K562 (cell line): ENCODE data around the gene AKIRIN1. TPM values are rescaled to one million over a fixed set of nuclear protein-coding genes. Genes with fewer than 3 reads are reported as not detected.

ENCODE experiments used
- ATAC-seq: fragments of 200-7000 bp; cut with Tn5 transposase; 3 replicates; pipeline ENCODE4 v1.9.1; 2020; ENCODE audit warnings: moderate library complexity
- BruUV-seq: library from RNA; stranded (reverse); fragments of 400-500 nt; replicated peaks from 2 replicates; lab custom pipeline; 2021; lab: Mats Ljungman, UMichigan
- CTCF ChIA-PET: fragments of 300-600 bp; formaldehyde crosslinking; extraction: SDS; loops from one replicate; lab custom pipeline; 2021; ENCODE audit warnings: low intra/inter-chr PET ratio; lab: Yijun Ruan, JAX
- POLR2A ChIA-PET: fragments of 300-600, 350-650 bp; sonication (Branson Sonifier 250); formaldehyde crosslinking; extraction: SDS; loops from one replicate; lab custom pipeline; 2021; ENCODE audit warnings: antibody characterized with exemption, inconsistent platforms; lab: Yijun Ruan, JAX
- DNase-seq, 4 experiments: peaks; one replicate each; pipeline versions ENCODE4 v3.0.0 to v3.0.0-alpha.2; 2011 to 2018; ENCODE audit warnings: low spot score in 3 of 4, mixed read lengths in 3 of 4; ENCODE audit errors: extremely low read depth in 1 of 4
- FAIRE-seq: peaks from 2 replicates; lab custom pipeline; 2011; peaks lifted over from hg19 to GRCh38; lab: Jason Lieb, UNC
- H2AFZ ChIP-seq: 2 replicates; pipeline ENCODE4 v1.6.0; 2011; ENCODE audit warnings: low read depth, low read length, control low read depth, inconsistent platforms
- H3K27ac ChIP-seq: fragments of 200-600 bp; 3 replicates; pipeline ENCODE4 v1.8.0; 2011; ENCODE audit warnings: low read depth, mild to moderate bottlenecking, control low read depth, inconsistent platforms, low read length, moderate library complexity, mixed read lengths; ENCODE audit errors: extremely low read depth
- H3K27me3 ChIP-seq, 2 experiments: fragments of 300-600 bp in 1 of 2; 2 replicates in 1 of 2; 3 replicates in 1 of 2; pipeline versions ENCODE4 v1.6.0 to v1.8.0; 2011; ENCODE audit warnings: inconsistent platforms in 2 of 2, low read length in 2 of 2, mild to moderate bottlenecking in 1 of 2, mixed read lengths in 1 of 2, moderate library complexity in 1 of 2; ENCODE audit not compliant: control insufficient read depth in 2 of 2, insufficient read depth in 2 of 2
- H3K36me3 ChIP-seq: fragments of 300-600 bp; 3 replicates; pipeline ENCODE4 v1.8.0; 2011; ENCODE audit warnings: mild to moderate bottlenecking, low read length, inconsistent platforms; ENCODE audit not compliant: control insufficient read depth, insufficient read depth
- H3K4me1 ChIP-seq, 2 experiments: fragments of 200-600 bp in 1 of 2; replicated peaks in 1 of 2; 2 replicates in 1 of 2; 3 replicates in 1 of 2; pipeline versions ENCODE4 v1.5.1 to v1.8.0; 2011; ENCODE audit warnings: inconsistent platforms in 2 of 2, low read length in 2 of 2, mild to moderate bottlenecking in 1 of 2, mixed read lengths in 1 of 2, moderate library complexity in 1 of 2; ENCODE audit not compliant: control insufficient read depth in 2 of 2, insufficient read depth in 2 of 2
- H3K4me2 ChIP-seq: 2 replicates; pipeline ENCODE4 v1.6.1; 2011; ENCODE audit warnings: low read length, control low read depth, inconsistent platforms, mixed read lengths; ENCODE audit not compliant: insufficient read depth
- H3K4me3 ChIP-seq: fragments of 200-600 bp; sonication (generic), shearing (Covaris generic); 2 replicates; pipeline ENCODE4 v1.5.1; 2016; ENCODE audit warnings: control low read depth, inconsistent platforms
- H3K79me2 ChIP-seq: fragments of 200-600 bp; 3 replicates; pipeline ENCODE4 v1.8.0; 2011; ENCODE audit warnings: low read length, inconsistent platforms; ENCODE audit not compliant: control insufficient read depth, insufficient read depth
- H3K9ac ChIP-seq, 2 experiments: 2 replicates each; pipeline versions ENCODE4 v1.6.0 to v1.6.1; 2011; ENCODE audit warnings: low read depth in 2 of 2, low read length in 2 of 2, control low read depth in 1 of 2, inconsistent platforms in 1 of 2, mild to moderate bottlenecking in 1 of 2, mixed read lengths in 1 of 2; ENCODE audit not compliant: insufficient read depth in 1 of 2
- H3K9me1 ChIP-seq: one replicate; pipeline ENCODE4 v1.6.0; 2011; ENCODE audit warnings: inconsistent platforms, mild to moderate bottlenecking, low read length, moderate library complexity; ENCODE audit not compliant: control insufficient read depth, insufficient read depth
- H3K9me3 ChIP-seq: replicated peaks from 2 replicates; pipeline ENCODE4 v1.5.1; 2011; ENCODE audit warnings: low read depth, low read length, inconsistent platforms; ENCODE audit not compliant: control insufficient read depth, insufficient read depth
- H4K20me1 ChIP-seq: replicated peaks from 2 replicates; pipeline ENCODE4 v1.6.1; 2011; ENCODE audit warnings: low read length, inconsistent platforms, mixed read lengths; ENCODE audit not compliant: control insufficient read depth, insufficient read depth
- ARID1B ChIP-seq: fragments of 450-650 bp; IDR thresholded peaks from 2 replicates; pipeline ENCODE4 v1.6.1; 2016; ENCODE audit warnings: antibody characterized with exemption, mild to moderate bottlenecking, inconsistent platforms
- CHCHD3 ChIP-seq: fragments of 250-450 bp; sonication (Bioruptor Pico); IDR thresholded peaks from 2 replicates; pipeline ENCODE4 v2.1.2; 2022; ENCODE audit warnings: mild to moderate bottlenecking
- CTBP1 ChIP-seq: fragments of 450-650 bp; IDR thresholded peaks from 2 replicates; pipeline ENCODE4 v1.6.1; 2016; ENCODE audit warnings: borderline replicate concordance
- EHMT2 ChIP-seq: fragments of 450-650 bp; IDR thresholded peaks from 2 replicates; pipeline ENCODE4 v1.6.1; 2018; ENCODE audit warnings: antibody characterized with exemption
- ETV1 ChIP-seq: fragments of 450-650 bp; conservative IDR thresholded peaks from 2 replicates; pipeline ENCODE4 v1.6.1; 2016; ENCODE audit warnings: missing genetic modification characterization, control low read depth, low read depth, missing compliant biosample characterization
- ETV6 ChIP-seq, 3 experiments: fragments of 150-350 bp in 1 of 3; sonication (generic) in 1 of 3; formaldehyde crosslinking in 1 of 3; IDR thresholded peaks; 2 replicates each; pipeline versions ENCODE4 v1.6.1 to v1.8.0; 2014 to 2022; ENCODE audit warnings: borderline replicate concordance in 2 of 3, low read depth in 2 of 3, antibody characterized with exemption in 1 of 3, low read length in 1 of 3, mild to moderate bottlenecking in 1 of 3, missing genetic modification reagents in 1 of 3
- FOS ChIP-seq: IDR thresholded peaks from 3 replicates; pipeline ENCODE4 v1.6.1; 2011; ENCODE audit not compliant: insufficient read length; ENCODE audit errors: extremely low read depth
- HDAC1 ChIP-seq, 2 experiments: fragments of 450-650 bp; IDR thresholded peaks; 2 replicates each; pipeline ENCODE4 v1.6.1; 2016 to 2017; ENCODE audit warnings: inconsistent platforms in 1 of 2, mild to moderate bottlenecking in 1 of 2, moderate library complexity in 1 of 2
- HDAC8 ChIP-seq: fragments of 450-650 bp; IDR thresholded peaks from 2 replicates; pipeline ENCODE4 v1.6.1; 2016; ENCODE audit warnings: mild to moderate bottlenecking, missing genetic modification characterization, moderate library complexity, missing compliant biosample characterization
- HIVEP1 ChIP-seq: fragments of 250-450 bp; sonication (Bioruptor Pico); IDR thresholded peaks from 2 replicates; pipeline ENCODE4 v1.4.0; 2020; ENCODE audit warnings: mild to moderate bottlenecking
- KDM1A ChIP-seq, 2 experiments: fragments of 450-650 bp; IDR thresholded peaks; 2 replicates each; pipeline ENCODE4 v1.6.1; 2016; ENCODE audit warnings: mild to moderate bottlenecking in 2 of 2
- L3MBTL2 ChIP-seq: fragments of 450-650 bp; IDR thresholded peaks from 2 replicates; pipeline ENCODE4 v1.6.1; 2016; ENCODE audit warnings: mild to moderate bottlenecking, moderate library complexity
- MAFF ChIP-seq: IDR thresholded peaks from 2 replicates; pipeline ENCODE4 v1.6.1; 2012; ENCODE audit warnings: low read length, improper control_type of control experiment
- MAFG ChIP-seq: fragments of 450-650 bp; conservative IDR thresholded peaks from 2 replicates; pipeline ENCODE4 v1.6.1; 2016; ENCODE audit warnings: missing genetic modification characterization, missing compliant biosample characterization
- MTA1 ChIP-seq: fragments of 450-650 bp; IDR thresholded peaks from 2 replicates; pipeline ENCODE4 v1.6.1; 2017; ENCODE audit warnings: borderline replicate concordance
- NR1H2 ChIP-seq: sonication (generic); formaldehyde crosslinking; IDR thresholded peaks from 2 replicates; pipeline ENCODE4 v1.4.0; 2020; ENCODE audit warnings: mild to moderate bottlenecking, missing genetic modification reagents
- SMAD2 ChIP-seq: fragments of 150-350 bp; IDR thresholded peaks from 2 replicates; pipeline ENCODE4 v1.6.1; 2014; ENCODE audit warnings: low read depth, mild to moderate bottlenecking, low read length
- SMARCA5 ChIP-seq: fragments of 450-650 bp; IDR thresholded peaks from 2 replicates; pipeline ENCODE4 v1.6.1; 2016
- SOX6 ChIP-seq: fragments of 450-650 bp; IDR thresholded peaks from 2 replicates; pipeline ENCODE4 v1.6.1; 2014; ENCODE audit warnings: mild to moderate bottlenecking
- XRCC4 ChIP-seq: IDR thresholded peaks from one replicate; pipeline ENCODE4 v1.6.1; 2011; ENCODE audit not compliant: insufficient read depth, insufficient read length; ENCODE audit errors: extremely low read depth
- ZFP1 ChIP-seq: fragments of 450-650 bp; formaldehyde crosslinking; IDR thresholded peaks from 2 replicates; pipeline ENCODE4 v1.4.0; 2020; ENCODE audit warnings: mild to moderate bottlenecking, mixed read lengths
- ZNF263 ChIP-seq: sonication (generic); formaldehyde crosslinking; IDR thresholded peaks from 2 replicates; pipeline ENCODE4 v1.8.0; 2022; ENCODE audit warnings: mild to moderate bottlenecking, missing genetic modification reagents, borderline replicate concordance
- ZNF347 ChIP-seq: fragments of 450-650 bp; formaldehyde crosslinking; IDR thresholded peaks from 2 replicates; pipeline ENCODE4 v1.4.0; 2020; ENCODE audit warnings: low read depth, mild to moderate bottlenecking, moderate library complexity
- ZNF696 ChIP-seq: fragments of 250-450 bp; sonication (Bioruptor Pico); conservative IDR thresholded peaks from 2 replicates; pipeline ENCODE4 v1.4.0; 2020; ENCODE audit warnings: mild to moderate bottlenecking, moderate library complexity
- ZNF77 ChIP-seq: fragments of 250-450 bp; sonication (Bioruptor Pico); IDR thresholded peaks from 2 replicates; pipeline ENCODE4 v1.5.0; 2020
- ZNF785 ChIP-seq: fragments of 250-450 bp; sonication (Bioruptor Pico); IDR thresholded peaks from 2 replicates; pipeline ENCODE4 v1.4.0; 2020; ENCODE audit warnings: mild to moderate bottlenecking
- WGBS: fragments of 100-300 bp; shearing (Covaris generic); methylation state at CpG from one replicate; pipeline ENCODE4 v1.1.6; 2016; ENCODE audit warnings: low coverage, mixed read lengths; ENCODE audit not compliant: insufficient coverage; ENCODE audit errors: missing lambda C conversion rate; 5-methylcytosine and 5-hydroxymethylcytosine counted together
- in situ Hi-C: fragments of 300-500 bp; cut with MboI; formaldehyde crosslinking; loops from 4 replicates; pipeline ENCODE4 v1.15.0; 2018; ENCODE audit warnings: inconsistent platforms, mixed read lengths
- intact Hi-C: fragments of 100-400 bp; cut with micrococcal nuclease; formaldehyde crosslinking; loops from 2 replicates; pipeline ENCODE4 v1.14.2; 2022
- polyA plus RNA-seq, 8 experiments: library from polyadenylated mRNA; depleted of rRNA in 4 of 8; stranded (reverse) in 5 of 8; unstranded in 3 of 8; fragments of >200 nt; fragmentation: Nextera tagmentation in 2 of 8; fragmentation: Illumina TruSeq in 1 of 8; extraction: Ambion mirVana in 2 of 8; extraction: Trizol in 1 of 8; gene quantifications; 2 replicates each; pipeline versions ENCODE4 v1.2.1 to v1.2.3, GENCODE V29; 2011 to 2014; ENCODE audit warnings: inconsistent platforms in 1 of 8, missing spikeins in 1 of 8
- total RNA-seq, 7 experiments: library from RNA; depleted of rRNA in 6 of 7; stranded (reverse); fragments of >200 nt in 6 of 7; fragmentation: Illumina TruSeq in 2 of 7; extraction: Trizol in 2 of 7; gene quantifications; 2 replicates each; pipeline versions ENCODE4 v1.2.1 to v1.2.3, GENCODE V29; 2011 to 2021; ENCODE audit warnings: low replicate concordance in 1 of 7
- TF ChIP-seq, protein P1 (sequence below): IDR thresholded peaks from 2 replicates; pipeline ENCODE4 v1.6.1; 2016; ENCODE audit warnings: missing genetic modification characterization, missing compliant biosample characterization

The AKIRIN1 gene
- total and polyA plus RNA-seq, 9 of the 15 experiments (the other 6 are each of a cell fraction or from before 2014, with no cell fraction given) = 11.5 to 139 (median 83.4) TPM

DNA sequence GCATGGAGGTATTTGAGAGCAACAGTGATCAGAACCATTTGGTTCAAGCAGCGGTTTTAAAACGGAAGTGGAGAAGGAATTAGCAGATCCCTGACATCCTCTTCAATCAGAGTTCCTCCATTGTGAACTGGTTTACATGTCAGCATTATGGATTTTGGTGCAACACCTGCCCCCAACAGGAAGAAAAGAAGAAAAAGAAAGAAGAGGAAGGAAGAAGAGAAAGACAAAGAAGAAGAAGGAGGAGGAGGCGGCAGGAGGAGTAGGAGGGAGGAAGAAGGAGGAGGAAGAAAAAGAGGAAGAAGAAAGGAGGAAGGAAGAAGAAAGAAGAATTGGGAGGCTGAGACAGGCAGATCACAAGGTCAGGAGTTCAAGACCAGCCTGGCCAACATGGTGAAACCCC lies 52.4 kb downstream of the AKIRIN1 start:
- no peak overlapping the region for H3K27ac ChIP-seq
- FAIRE-seq (no peak), ATAC-seq (no peak), DNase-seq (no peak)
- H3K4me1 ChIP-seq = peaks cover 25 to 29% of the 10 kb centered on the region in 2 experiments
- intact Hi-C loops = no loop called here
- no peak overlapping the region for H3K4me3 ChIP-seq
- BruUV-seq = no TSS peak
- H4K20me1 ChIP-seq = no peaks in the 10 kb centered on the region
- H3K36me3 ChIP-seq = no peaks in the 10 kb centered on the region; the same call in 2 of the 3 replicates
- peaks cover 3% of the 10 kb centered on the region for H3K9me1 ChIP-seq
- ChIA-PET CTCF (no interaction called here), POLR2A (interaction anchor here (1.4 to 1.5 kb wide), 2 partner anchors 11 to 17 kb away, joined by 3 to 5 read pairs; partner anchors contain the start of gene NDUFS5)
- no peaks in the 10 kb centered on the region for H3K27me3 ChIP-seq
- H3K9ac ChIP-seq = no peak overlapping the region
- no peaks in the 10 kb centered on the region for H3K9me3 ChIP-seq
- no peak overlapping the region for H3K4me2 ChIP-seq
- 37% methylated on average over 3 of the region's 3 CpGs for WGBS
- H3K79me2 ChIP-seq = no peaks in the 10 kb centered on the region
- no peak overlapping the region for H2AFZ ChIP-seq
- in situ Hi-C loops = no loop called here
- TF ChIP-seq HDAC1 (IDR thresholded peaks at IDR 0.05) (no peak), ZNF696 (CRISPR knock-in tag) (no peak), CTBP1 (no peak), L3MBTL2 (no peak), ZFP1 (CRISPR knock-in tag) (no peak), ZNF77 (CRISPR knock-in tag) (no peak), MTA1 (peak; percentile 74; the same call in 1 of the 2 replicates), MAFG (no peak), KDM1A (IDR thresholded peaks at IDR 0.05) (peak; percentile 38 to 47; a peak in 2 of 4 replicates), NR1H2 (CRISPR knock-in tag) (no peak), EHMT2 (0 out of 2 replicates have a peak, but pooled peaks have one; percentile 43), XRCC4 (no peak), ETV6 (IDR thresholded peaks at IDR 0.05; ENCODE audit: borderline replicate concordance in 1 of 2, low read depth in 2 of 2, low read length in 1 of 2) (peak in 1 of 2 experiments; percentile 47; a peak in 1 of 4 replicates), ETV6 (CRISPR knock-in tag; IDR thresholded peaks at IDR 0.05; ENCODE audit: borderline replicate concordance) (no peak), SMARCA5 (0 out of 2 replicates have a peak, but pooled peaks have one; percentile 38), SOX6 (0 out of 2 replicates have a peak, but pooled peaks have one; percentile 18), ARID1B (0 out of 2 replicates have a peak, but pooled peaks have one; percentile 36), ZNF347 (CRISPR knock-in tag) (no peak), ETV1 (no peak), ZNF785 (CRISPR knock-in tag) (no peak), SMAD2 (no peak), FOS (no peak), ZNF263 (CRISPR knock-in tag) (0 out of 2 replicates have a peak, but pooled peaks have one; percentile 38), CHCHD3 (CRISPR knock-in tag) (no peak), MAFF (no peak), HDAC8 (no peak), HIVEP1 (no peak)
- TF ChIP-seq, protein P1, sequence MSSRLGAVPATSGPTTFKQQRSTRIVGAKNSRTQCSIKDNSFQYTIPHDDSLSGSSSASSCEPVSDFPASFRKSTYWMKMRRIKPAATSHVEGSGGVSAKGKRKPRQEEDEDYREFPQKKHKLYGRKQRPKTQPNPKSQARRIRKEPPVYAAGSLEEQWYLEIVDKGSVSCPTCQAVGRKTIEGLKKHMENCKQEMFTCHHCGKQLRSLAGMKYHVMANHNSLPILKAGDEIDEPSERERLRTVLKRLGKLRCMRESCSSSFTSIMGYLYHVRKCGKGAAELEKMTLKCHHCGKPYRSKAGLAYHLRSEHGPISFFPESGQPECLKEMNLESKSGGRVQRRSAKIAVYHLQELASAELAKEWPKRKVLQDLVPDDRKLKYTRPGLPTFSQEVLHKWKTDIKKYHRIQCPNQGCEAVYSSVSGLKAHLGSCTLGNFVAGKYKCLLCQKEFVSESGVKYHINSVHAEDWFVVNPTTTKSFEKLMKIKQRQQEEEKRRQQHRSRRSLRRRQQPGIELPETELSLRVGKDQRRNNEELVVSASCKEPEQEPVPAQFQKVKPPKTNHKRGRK (tag) = peak; percentile 77; the same call in 1 of the 2 replicates
